Epithelial cell of alveolus of lung (primary cell): Measurements from ENCODE around the gene ATL2. TPM values are rescaled to one million over a fixed set of nuclear protein-coding genes. Genes with fewer than 3 reads are reported as not detected.

Experiments
- total RNA-seq: library from RNA; depleted of rRNA; stranded (reverse); fragments of >200 nt; gene quantifications from 2 replicates; pipeline ENCODE4 v1.2.1, GENCODE V29; 2015

ATL2 gene
- 32.1 and 51.6 TPM in 2 replicates for total RNA-seq

DNA sequence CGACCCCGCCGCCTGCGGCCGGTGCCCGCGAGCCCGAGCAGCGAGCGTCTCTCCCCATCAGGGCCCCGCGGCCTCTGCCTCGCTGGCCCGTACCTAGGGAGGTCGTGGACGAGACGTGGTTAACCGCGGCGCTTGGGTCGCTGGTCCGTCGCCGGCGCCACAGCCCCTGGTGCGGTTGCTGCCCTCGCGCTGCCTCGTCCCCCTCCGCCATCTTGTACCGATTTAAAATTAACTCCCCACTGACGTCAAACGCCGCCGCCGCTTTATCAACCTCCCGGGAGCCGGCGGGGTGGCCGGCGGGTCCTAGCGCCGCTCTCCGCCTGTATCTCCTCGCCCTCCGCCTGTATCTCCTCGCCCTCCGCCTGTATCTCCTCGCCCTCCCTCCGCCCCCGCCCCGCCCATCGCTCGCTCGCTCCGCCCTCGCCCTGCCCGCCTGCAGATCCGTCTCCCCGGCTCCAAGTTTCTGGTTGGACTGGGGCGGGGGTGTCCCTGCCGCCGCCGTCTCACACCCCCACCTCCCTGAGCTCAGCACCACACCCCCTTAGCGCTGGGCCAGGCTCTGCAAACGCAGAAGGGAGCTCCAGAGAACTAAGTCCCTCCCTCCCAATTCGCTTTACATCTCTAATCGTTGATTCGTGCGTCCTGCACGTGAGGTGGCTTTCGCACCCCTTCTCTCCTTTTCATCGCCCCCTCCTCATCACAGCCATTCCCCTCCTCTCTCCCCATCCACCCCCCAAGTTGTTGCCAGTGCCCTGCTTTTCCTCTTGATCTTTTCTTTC is at the start of gene ATL2:
Gene ATL2 (minus strand): TSS at position 224 of the 779 bp plus-strand sequence. CDS start 13 bp downstream, at position 211.

Other genes with a start within 250 kb of the ATL2 start
- 35.6 and 44.3 TPM in 2 replicates for gene HNRNPLL, start 225.7 kb upstream of the ATL2 start, total RNA-seq